GM18951 (cell line): ENCODE results near the gene OR2M4.
"Not testable (repeated sequence)": the region's sequence is repeated elsewhere in the genome, so short reads cannot be mapped to it uniquely, and the experiment has no call there.

Experiments
- POLR2A ChIP-seq: IDR thresholded peaks from 4 replicates; pipeline ENCODE4 v1.6.1; 2011; ENCODE audit warnings: mild to moderate bottlenecking; ENCODE audit not compliant: insufficient read length, insufficient read depth; ENCODE audit errors: extremely low read depth
- in situ Hi-C: fragments of 300-500 bp; cut with MboI; formaldehyde crosslinking; loops from one replicate; pipeline ENCODE4 v1.12.0; 2022; ENCODE audit warnings: low sequenced_read_pairs, mixed read lengths, inconsistent platforms; ENCODE audit not compliant: unreplicated experiment

Gene OR2M4, protein sequence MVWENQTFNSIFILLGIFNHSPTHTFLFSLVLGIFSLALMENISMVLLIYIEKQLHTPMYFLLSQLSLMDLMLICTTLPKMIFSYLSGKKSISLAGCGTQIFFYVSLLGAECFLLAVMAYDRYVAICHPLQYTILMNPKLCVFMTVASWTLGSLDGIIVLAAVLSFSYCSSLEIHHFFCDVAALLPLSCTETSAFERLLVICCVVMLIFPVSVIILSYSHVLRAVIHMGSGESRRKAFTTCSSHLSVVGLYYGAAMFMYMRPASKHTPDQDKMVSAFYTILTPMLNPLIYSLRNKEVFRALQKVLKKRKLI

DNA sequence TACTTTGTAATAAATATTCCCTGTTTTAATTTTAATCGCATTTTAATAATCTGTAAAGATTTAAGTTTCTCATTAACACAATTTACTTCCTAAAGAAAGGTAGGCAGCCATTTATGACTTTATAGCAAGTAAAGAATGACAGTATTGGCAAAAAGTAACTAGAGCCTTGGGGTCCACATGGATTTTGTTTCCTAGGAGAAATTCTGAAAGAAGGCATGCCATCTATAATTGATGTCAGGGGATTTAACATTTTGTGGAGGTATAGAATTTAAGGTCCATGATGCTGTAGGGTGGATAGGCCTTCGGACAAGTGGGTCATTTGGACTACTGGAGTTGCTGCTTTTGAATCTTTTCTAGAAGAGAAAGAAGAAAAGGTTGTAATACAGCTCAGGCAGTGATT lies at the start of gene OR2M4:
Gene OR2M4, plus strand, starts transcription at position 301 of the 400 bp plus-strand sequence. CDS start 7,512 bp downstream, outside the sequence.
- in situ Hi-C loops = no loop called here
- no peak for TF ChIP-seq POLR2A

GRCh38 chr1:248183996-248184395 lies 47.2 kb upstream of the OR2M4 start:
- TF ChIP-seq POLR2A = no peak
- in situ Hi-C loops = no loop called here

DNA sequence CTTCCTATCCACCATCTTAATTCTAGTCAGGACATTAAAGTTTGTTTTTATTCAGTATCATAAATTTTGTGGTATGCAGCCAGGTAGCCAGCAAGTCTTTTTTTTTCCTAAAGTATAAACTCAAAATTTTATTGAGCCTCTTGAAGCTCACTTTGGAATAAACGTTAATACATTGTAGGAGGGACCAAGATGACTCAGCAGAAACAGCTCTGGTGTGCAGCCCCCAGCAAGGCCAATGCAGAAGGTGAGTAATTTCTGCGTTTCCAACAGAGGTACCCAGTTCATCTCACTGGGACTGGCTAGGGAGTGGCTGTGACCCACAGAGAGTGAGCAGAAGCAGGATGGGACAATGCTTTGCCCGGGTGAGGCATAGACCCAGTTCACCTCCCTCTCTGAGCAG lies 43.9 kb upstream of the OR2M4 start:
- TF ChIP-seq POLR2A = no peak
- in situ Hi-C loops = no loop called here

DNA sequence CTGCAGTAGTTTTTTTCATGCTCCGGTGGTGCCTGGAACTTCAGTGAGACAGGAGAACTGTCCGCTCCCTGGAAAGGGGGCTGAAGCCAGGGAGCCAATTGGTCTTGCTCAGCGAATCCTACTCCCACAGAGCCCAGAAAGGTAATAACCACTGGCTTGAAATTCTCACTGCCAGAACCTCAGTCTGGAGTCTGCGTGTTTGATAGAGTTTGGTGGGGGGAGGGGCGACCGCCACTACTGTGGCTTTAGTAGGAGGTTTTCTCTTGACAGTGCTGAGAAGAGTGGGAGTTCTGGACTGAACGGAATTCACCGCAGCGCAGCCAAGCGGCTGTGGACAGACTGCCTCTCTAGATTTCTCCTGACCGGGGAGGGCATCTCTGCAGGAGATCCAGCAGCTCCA lies 42.2 kb upstream of the OR2M4 start:
- TF ChIP-seq POLR2A = no peak
- in situ Hi-C loops = no loop called here

DNA sequence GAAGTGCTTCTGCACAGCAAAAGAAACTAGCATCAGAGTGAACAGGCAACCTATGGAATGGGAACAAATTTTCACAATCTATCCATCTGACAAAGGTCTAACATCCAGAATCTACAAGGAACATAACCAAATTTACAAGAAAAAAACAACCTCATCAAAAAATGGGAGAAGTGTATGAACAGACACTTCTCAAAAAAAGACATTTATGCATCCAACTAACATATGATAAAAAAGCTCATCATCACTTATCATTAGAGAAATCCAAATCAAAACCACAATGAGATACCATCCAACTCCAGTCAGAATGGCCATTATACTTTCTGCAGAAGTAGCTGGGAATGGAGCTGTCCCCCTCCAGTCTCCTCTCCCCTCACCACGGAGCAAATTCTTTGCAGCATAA lies 37.1 kb upstream of the OR2M4 start:
- TF ChIP-seq POLR2A = no peak
- in situ Hi-C loops = no loop called here

DNA sequence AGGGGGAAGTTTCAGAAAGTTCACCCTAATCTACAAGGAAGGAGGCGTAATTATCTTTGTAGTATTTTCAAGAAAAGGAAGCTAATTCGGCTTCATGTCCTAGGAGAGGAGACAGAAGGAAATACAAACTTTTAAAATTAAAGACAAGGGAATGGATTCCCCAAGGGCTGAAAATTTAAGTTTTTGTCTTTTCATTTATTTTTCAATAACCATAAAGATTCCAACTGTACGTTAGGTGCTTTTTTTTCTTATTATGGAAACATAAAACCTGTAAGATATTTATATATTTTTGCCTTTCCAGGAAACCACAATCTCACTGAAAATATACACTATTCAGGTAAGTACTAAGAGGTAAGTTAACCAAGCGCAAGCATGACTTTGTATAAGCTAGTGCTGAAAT lies 34.3 kb upstream of the OR2M4 start, which contains the start of gene OR2M3:
Gene OR2M3, plus strand, starts transcription at position 301 of the 400 bp plus-strand sequence. CDS start 5,803 bp downstream, outside the sequence.
- TF ChIP-seq POLR2A = no peak
- in situ Hi-C loops = no loop called here

- no peak for TF ChIP-seq POLR2A
- in situ Hi-C loops = no loop called here
Measured at GRCh38 chr1:248215880-248216279, 15.3 kb upstream of the OR2M4 start.

GRCh38 chr1:248225537-248225936 lies 5.7 kb upstream of the OR2M4 start:
- in situ Hi-C loops = no loop called here
- TF ChIP-seq POLR2A = no peak

DNA sequence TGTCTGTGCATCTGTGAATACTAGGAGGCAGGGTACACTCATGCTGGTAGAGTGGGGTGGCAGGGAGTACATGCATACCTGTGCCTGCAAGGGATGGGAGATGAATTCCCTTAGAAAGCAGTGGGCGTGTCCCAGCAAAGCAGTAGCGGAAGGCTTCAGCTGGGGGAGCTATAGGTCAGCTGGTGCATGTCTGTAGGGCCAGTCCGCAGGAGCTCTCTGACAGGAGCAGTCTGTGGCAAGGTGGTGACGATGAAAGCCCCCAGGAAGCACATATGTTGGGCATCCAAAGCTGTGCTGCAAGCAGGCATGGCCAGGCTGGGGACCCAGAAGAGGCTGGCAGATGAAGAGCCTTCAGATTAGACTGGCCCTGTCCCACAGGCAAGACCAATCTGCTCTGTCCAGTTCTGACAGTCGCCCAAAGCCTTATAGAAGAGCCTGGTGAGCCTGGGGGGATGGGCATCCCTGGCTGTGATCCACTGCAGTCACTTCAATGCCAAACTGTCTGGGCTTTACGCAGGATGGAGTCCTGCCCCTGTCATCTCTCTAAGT lies 1.8 kb upstream of the OR2M4 start:
- TF ChIP-seq POLR2A = no peak
- in situ Hi-C loops = no loop called here

DNA sequence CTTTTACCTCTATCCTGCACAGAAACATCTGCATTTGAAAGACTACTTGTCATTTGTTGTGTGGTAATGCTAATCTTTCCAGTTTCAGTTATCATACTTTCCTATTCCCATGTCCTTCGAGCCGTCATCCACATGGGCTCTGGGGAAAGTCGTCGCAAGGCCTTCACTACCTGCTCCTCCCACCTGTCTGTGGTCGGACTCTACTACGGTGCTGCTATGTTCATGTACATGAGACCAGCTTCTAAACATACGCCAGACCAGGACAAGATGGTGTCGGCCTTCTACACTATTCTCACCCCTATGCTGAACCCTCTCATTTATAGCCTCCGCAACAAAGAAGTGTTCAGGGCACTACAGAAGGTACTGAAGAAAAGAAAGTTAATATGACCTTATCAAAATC lies 8.3 kb downstream of the OR2M4 start:
- in situ Hi-C loops = no loop called here
- TF ChIP-seq POLR2A = no peak

GRCh38 chr1:248243204-248243603 lies 12.0 kb downstream of the OR2M4 start:
- in situ Hi-C loops = no loop called here
- TF ChIP-seq POLR2A = no peak

- in situ Hi-C loops = not testable (repeated sequence)
Measured at GRCh38 chr1:248259309-248259708, 28.1 kb downstream of the OR2M4 start.

- TF ChIP-seq POLR2A = no peak
- in situ Hi-C loops = no loop called here
Measured at GRCh38 chr1:248268178-248268577, 37.0 kb downstream of the OR2M4 start.

GRCh38 chr1:248273225-248273624 lies 42.0 kb downstream of the OR2M4 start:
- in situ Hi-C loops = not testable (repeated sequence)
